Stimulated activated CD8-positive, alpha-beta memory T cell treated with anti-CD3 and anti-CD28 coated beads, Interleukin-12 subunit alpha, Interleukin-12 subunit beta, amount 100 ng/mL, for 24 hours (primary cell): ENCODE data around the gene CENPP.
"Not testable (repeated sequence)": the region's sequence is repeated elsewhere in the genome, so short reads cannot be mapped to it uniquely, and the experiment has no call there.

Experiments used
- DNase-seq: peaks from one replicate; pipeline ENCODE4 v3.0.0-alpha.2; 2020; ENCODE audit errors: extremely low read depth

Gene CENPP

DNA sequence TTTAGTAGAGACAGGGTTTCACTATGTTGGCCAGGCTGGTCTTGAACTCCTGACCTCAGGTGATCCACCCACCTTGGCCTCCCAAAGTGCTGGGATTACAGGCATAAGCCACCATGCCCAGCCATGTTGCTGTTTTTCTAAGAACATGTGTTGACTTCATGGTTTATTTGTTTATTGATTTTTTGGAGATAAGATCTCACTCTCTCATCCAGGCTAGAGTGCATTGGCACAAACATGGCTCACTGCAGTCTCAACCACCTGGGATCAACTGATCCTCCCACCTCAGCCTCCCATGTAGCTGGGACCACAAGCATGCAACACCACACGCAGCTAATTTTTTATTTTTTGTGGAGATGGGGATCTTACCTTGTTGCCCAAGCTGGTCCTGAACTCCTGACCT lies 269.3 kb downstream of the CENPP start:
- DNase-seq = not testable (repeated sequence)

DNA sequence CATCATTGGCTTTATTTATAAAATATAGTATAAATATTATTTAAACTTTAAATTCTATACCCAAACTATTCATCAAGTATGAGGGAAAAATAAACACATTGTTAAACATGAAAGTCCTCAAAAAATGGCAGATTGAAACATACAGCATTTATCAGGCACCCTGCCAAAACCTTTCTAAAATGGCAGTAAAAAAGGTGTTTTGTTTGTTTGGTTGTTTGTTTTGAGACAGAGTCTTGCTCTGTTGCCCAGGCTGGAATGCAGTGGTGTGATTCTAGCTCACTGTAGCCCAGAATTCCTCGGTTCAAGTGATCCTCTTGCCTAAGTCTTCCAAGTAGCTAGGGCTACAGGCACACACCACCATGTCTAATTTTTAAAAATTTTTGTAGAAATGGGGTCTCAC lies 270.2 kb downstream of the CENPP start:
- no peak for DNase-seq

DNA sequence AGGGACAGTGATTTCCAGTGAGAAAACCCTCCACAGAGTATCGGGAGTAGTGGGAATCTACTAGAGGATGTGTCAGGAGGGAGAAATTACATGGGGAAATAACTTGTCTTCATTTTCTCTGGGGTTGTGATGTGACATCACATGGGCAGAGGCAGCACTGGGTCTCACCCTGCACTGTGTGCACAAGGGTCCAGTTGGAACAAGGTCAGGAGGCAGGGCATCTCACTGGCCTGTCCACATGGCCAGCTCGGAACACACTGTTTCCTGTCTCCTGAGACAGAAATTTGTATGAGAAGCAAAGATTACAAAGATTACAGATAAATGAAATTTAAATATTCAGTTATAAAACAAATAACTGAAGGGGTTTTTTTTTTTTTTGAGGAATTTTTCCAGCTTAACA lies 272.6 kb downstream of the CENPP start:
- no peak for DNase-seq

DNA sequence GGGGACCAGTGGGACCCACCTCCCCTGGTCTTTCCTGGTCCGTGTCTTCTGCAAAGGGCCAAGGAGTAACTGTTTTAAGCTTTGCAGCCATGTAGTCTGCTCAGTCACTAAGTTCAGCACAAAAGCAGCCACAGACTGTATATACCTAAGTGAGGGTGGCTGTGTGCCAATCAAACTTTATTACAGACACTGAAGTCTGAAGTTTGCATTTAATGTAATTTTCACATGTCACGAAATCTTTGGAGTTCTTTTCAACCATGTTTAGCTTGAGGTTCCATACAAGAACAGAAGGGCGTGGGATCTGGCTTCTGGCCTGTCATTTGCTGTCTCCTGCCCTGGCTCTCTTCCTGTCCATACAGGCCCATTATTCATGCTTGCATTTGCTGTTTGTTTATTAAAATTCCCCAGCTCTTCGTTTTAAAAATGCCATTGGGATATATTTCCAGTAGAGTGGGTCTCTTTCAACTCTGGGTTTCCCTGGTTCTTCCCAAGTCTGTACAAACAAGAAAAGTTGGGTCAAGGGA lies 274.2 kb downstream of the CENPP start:
- DNase-seq = no peak

DNA sequence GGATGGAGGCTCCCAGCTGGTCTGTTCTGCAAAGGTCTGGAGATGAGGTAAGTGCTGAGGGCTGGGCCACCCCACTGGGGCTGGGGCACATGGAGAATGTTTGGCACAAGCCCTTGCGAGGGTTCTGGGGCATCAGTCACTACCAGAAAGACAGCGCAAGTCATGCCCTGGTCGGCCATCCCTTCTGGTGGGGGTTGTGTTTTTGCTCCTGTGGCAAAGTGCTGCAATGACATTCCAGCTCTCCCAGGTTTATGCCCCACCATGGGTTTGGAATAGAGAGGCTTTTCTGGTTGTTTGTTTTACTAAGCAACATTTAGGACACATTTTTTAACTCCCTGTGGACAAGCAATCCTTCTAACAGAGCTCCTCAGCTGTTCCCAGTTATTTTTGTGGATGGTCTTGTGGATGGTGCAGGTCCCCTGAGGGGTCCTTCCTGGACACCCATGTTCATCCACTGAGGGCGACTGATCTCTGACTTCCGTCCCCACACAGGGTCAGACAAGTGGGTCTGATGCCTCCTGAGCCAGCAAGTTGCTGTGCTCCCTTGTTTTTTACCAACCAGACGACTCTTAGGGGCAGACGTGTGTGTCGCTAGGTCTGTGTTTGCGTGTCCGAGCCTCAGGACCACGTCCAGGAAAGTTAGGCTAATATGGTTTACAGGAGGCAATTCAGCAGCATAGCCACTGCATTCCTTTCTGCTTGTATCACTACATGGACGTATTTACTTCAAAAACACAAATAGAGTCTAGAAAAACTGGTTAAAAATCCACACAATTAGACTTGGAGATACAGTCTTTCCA lies 274.9 kb downstream of the CENPP start:
- DNase-seq = no peak

DNA sequence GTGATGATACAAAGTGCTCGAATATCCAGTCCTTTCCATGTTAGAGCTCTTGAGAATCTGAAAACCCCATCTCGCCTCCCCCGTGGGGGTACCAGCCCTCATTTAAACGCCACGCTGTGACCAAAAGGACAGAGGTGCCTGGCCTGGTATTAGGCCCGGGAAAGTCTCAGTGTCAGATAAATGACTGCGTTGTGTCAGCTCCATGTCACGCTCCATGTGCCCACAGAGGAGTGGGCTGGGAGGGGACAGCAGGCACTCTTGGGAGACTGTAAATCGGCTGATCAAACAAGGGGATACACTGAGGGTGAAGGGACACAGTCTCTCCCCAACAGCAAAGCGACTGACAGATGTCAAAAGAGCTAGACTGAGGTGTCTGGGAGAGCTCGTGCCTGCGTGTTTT lies 275.7 kb downstream of the CENPP start:
- no peak for DNase-seq

DNA sequence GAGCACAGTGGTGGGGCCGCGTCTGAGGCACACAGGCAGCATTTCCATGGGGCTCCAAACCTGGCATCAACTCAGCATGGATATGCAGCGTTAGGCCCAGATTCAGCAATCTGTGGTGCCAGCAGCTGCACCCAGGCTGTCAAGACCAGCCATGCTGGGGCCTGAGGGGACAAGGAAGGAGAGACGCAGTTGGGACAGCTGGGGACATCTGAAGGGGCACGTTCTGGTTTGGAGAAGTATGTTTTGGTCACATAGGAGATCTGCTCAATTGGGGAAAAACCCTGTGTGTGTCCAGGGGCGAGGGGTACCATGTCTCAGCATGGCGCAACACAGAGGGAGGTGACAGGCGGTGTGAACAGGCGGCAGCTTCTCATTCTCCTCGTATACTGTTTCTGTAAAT lies 276.7 kb downstream of the CENPP start:
- no peak for DNase-seq

DNA sequence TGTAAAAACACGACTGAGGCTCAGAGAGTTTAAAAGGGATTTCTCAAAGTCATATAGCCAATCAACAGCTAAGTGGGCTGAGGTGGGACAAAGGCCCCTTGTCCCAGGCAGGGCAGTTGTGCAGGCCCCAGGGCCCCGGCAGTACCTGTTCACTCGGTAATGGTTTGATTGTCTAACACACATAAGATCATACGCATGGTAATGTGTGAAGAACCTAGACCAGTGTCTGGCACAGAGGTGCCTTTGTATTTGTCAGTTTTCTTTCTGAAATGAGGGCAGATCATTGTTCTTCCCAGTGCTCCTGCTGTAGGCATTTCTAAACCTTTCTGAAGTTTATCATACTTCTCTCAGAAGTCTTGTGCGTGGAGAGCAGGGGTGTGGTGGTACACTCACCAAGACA lies 277.3 kb downstream of the CENPP start:
- no peak for DNase-seq

DNA sequence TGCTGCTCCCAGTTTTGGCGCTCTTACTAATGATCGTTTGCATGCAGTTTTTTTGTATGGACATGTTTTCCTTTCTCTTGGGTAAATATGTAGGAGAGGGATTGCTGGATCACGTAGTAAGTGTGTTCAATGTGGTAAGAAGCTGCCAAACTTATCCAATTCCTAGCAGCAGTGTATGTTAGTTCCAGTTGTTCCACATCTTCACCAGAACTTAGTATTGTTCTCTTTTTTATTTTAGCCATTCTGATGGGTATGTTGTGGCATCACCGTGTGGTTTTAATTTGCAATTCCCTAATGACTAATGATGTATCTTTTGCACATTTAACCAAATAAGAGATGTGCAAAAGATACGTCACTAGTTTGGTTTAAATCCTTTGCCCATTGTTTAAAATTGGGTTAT lies 278.2 kb downstream of the CENPP start:
- DNase-seq = no peak

DNA sequence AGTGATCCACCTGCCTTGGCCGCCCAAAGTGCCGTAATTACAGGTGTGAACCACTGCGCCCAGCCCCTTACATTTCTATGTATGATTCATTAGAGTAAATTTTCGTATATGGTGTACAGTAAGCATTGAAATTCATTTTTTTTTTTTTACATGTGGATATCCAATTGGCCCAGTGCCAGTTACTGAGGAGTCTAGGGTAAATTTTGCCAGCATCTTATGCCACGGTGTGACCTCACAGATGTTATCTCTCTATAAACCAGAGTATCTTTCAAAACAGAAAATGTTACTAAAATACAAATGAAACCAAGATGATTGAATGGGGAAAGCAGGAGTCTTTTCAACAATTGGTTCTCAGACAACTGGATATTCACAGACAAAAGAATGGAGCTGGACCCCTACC lies 279.5 kb downstream of the CENPP start:
- DNase-seq = no peak

DNA sequence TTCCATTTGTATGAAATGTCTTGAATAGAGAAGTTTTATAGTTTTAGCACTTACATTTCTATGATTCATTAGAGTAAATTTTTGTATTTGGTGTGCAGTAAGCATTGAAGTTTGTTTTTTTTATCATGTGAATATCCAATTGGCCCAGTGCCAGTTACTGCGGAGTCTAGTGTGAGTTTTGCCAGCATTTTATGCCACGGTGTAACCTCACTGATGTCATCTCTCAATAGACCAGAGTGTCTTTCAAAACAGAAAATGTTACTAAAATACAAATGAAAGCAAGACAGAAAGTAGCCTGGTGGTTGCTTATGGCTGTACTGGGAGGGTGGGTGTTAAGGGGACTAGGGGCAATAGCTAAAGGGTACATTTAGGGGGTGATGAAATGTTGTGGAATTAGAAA lies 281.3 kb downstream of the CENPP start:
- no peak for DNase-seq

DNA sequence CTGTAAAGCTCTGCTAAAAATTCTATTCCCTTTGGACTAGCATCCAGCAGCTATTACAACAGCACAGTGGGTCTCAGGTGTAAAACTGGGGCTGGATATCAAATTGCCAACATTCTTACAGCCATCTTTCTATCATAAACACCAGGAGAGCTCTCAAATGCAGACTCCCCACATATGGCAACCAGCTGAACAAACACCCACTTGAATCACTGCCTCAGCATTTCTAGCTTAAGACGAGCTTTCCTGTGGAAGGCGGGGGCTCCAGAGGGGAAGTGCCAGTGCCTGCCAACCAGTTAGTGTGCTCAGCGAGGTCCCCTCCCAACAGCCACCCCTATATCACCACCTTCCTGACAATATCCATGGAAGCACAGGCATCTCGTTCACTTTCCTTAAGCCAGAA lies 282.0 kb downstream of the CENPP start:
- no peak for DNase-seq

DNA sequence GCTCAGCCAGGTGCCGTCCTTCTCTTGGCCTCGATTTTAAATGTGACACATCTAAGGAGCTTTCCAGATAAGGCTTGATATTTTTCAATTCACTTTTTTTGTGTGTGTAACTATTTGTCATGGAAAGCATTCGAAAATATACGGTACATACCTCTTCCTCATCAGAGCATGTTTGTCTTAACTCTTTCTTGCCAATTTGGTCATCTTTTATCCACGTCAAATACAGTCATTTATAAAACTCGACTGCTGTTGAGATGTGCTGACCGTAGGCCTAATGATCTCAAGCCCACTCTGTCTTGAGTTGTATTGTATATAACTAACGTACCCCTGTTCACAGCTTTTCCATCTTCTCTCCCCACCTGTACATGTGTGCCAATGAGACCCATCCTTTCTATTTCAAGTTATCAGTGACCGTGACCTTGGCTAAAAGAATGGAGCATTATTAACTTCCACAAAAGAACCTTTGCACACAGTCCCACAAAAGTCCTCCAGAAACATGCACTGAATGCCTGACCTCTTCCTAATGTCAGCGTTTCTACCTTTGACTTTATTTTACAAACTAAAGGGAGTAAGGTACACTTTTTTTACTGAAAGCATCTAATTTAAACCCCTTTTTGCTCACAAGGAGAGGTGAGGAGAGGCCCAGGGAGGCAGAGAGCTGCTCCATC lies 282.6 kb downstream of the CENPP start:
- no peak for DNase-seq

DNA sequence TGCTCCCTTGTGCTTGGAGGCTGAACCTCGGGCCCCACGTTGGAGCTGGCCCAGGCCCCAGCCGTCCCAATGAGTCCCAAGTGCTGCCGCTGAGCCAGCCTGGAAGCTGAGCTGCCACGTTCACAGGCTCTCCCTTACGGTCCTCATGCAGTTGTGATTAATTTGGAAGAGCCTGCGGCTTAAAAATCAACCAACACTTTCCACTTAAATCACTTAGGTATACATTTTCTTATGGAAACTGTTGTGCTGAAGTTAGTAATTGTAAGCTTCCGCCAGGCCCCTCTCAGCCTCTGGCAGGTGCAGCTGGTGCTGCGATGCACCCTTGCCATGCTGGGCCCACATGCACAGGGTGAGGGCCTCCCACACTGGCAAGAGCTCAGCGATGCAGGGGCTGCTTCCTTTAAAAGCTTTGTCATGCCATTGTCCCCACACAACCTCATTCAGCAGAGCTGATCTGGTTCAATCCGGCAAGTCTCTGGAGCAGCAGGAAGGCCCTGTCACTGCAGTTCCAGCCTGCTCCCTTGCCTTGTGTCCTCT lies 283.2 kb downstream of the CENPP start:
- no peak for DNase-seq

DNA sequence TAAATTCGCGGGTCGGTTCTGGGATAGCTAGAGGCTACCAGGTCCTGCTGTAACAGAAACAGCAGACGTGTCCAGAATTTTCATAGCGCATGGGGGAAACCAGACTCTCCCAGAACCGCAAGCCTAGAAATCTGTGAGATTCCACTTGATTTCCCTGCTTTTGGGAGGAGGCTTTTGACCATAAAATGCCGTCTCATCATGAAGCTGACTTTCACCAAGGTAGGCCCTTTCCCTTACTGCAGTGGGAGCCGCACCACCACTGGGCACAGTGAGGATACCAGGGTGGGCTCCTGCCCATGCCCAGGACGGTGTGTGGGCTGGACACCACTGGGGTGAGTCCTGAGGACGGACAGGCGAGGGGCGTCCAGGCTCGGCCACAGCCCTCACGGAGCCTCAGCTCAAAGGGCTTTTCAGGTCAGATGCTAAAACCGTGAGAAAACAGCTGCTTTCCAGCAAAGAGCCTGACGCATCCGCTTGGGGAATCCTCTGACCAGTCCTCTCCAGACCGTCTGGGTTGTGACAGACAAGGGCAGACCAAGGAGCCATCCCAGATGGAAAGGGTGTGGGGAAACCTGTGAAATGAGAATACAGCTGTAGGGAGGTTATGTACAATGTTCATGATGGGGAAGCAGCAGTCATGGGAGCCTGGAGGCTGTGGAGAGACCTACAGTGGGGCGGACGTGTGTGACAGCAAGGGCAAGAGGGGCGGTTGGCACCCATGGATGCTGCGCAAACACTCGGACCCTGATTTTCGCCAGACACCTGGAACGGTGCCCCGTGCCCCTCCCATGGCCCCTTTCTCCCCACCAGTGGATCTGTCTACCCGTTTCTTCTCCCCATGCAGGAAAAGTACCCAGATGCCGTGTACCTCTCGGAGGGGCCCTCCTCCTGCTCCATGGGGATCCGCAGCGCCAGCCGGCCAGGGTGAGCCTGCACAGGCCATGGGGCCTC lies 285.0 kb downstream of the CENPP start:
- no peak for DNase-seq

DNA sequence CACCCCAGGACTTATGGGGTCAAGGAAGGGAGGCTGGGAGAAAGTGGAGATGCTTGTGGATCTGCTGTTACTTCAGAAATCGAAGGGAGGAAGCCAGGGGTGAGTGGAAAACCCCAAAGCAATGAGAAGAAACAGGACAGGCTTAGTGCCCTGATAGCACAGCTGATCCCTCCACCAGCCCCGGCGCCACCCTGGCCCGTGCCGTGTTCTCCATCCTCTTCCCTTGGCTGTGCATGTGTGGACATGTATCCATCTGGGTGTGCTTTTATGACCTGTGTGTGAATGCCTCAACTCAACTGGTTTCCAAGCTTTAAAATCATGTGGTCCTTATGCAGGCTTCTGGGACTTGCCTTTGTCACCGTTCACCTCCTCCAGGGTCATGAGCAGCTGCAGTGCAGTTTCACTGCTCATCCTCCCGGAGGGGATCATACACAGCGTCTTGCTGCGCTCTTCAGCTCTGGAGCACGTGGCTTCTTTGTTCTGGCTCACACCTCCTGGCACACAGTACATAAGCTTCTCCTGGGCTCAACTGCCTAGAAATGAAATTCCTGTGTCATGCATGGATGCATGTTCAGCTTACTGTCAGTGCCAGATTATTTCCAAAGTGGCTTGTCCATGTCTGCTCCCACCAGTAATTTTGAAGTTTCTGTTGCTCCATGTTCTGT lies 286.0 kb downstream of the CENPP start:
- DNase-seq = no peak

DNA sequence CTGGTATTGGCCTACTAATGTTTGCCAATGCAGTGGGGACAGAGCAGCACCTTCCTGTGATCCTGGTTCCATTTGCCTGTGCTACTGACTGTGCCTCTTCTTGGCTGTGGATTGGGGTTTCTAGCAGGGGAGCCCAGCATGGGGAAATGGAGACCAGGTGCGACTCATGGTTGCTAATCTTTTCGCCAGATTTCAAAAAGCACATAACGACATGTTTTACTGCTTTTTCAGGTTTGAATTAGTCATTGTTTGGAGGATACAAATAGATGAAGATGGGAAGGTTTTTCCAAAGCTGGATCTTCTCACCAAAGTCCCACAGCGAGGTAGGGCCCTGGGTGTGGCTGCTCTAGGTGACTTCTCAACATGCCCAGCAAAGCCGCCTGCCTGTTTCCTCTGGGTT lies 286.5 kb downstream of the CENPP start:
- no peak for DNase-seq

DNA sequence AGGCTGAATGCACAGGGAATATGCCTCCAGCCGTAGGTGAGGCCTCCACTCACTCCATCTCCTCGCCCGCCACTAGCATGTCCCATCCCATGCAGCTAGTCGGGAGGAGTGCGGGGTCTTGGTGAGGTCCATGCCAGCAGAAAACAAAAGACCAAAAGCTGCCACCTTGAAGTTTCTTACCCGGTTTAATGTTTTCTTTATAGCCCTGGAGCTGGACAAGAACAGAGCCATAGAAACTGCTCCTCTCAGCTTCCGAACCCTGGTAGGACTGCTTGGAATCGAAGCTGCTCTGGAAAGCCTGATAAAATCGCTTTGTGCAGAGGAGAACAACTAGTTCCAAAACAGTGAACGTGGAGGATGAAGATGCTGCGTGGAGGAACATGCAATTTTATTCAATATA lies 287.1 kb downstream of the CENPP start:
- no peak for DNase-seq

DNA sequence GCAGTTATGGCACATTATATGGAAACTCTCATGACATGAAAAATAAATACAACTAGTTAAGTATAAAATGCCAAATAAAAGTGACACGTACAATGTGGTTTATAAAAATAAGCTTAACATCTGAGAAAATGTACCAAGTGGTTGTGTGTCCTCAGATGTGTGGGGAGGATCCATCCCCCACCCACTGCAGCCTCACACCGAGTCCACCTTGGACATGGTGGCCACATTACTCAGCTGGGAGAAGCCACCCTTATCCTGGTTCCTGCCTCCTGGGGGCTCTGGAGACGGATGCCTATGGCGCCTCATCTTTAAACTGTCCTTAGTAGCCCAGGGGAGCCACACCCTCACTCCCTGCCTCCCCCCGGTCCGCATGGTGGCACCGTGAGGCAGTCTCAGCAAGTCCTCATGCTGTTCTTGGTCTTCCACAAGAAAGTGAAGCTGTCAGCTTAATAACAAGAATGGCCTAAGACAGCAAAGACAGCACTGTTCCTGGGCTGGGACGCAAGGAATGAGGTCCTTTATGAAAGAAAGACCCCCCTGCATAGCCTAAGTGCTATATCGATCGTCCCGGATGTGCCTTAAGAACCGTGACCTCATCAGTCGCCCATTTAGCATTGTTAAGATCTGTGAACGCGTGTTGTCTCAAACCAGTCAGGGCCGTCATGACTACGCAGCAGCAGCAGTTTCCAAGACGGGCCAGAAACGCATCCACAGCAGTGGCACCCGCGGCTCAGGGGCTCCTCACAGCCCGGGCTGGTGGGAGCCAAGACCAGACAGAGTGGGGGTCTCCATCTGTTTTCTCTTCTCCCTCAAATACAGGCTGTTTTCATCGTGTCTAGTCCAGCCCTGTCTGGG lies 287.7 kb downstream of the CENPP start:
- DNase-seq = no peak

DNA sequence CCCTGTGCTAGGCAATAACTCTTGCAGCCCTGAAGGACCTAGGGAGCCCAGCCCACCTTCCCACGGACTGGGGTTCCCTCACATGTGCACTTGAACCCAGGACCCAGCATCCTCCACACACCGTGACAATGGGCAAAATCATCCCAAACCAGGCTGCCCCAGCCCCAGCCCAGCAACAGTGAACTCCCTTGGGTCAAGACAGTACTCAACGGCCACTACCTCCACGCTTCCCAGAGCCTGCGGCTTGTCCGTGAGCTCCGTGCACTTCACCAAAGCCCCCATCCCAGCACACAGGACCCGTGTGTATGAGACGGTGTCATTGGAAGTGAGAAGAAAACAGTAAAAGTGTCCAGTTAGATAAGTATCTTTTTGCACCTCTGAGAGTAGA lies 288.4 kb downstream of the CENPP start:
- no peak for DNase-seq
